ENCODE results near the gene BTNL8.
"Not testable (repeated sequence)": the region's sequence is repeated elsewhere in the genome, so short reads cannot be mapped to it uniquely, and the experiment has no call there.

Gene BTNL8

GRCh38 chr5:180885845-180886529 is 13.0 kb upstream of the BTNL8 start:
- not testable (repeated sequence) for DNase-seq

- DNase-seq = no peak
Observed at GRCh38 chr5:180889381-180889780, 9.6 kb upstream of the BTNL8 start.

DNA sequence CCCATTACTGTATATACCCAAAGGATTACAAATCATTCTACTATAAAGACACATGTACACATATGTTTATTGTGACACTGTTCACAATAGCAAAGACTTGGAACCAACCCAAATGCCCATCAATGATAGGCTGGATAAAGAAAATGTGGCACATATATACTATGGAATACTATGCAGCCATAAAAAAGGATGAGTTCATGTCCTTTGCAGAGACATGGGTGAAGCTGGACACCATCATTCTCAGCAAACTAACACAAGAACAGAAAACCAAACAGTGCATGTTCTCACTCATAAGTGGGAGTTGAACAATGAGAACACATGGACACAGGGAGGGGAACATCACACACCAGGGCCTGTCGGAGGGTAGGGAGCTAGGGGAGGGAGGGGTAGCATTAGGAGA is 3.6 kb upstream of the BTNL8 start:
- DNase-seq = not testable (repeated sequence)

GRCh38 chr5:180900178-180900577 is 1.2 kb downstream of the BTNL8 start:
- DNase-seq = no peak

GRCh38 chr5:180901319-180902009 is 2.5 kb downstream of the BTNL8 start:
- no peak for DNase-seq

DNA sequence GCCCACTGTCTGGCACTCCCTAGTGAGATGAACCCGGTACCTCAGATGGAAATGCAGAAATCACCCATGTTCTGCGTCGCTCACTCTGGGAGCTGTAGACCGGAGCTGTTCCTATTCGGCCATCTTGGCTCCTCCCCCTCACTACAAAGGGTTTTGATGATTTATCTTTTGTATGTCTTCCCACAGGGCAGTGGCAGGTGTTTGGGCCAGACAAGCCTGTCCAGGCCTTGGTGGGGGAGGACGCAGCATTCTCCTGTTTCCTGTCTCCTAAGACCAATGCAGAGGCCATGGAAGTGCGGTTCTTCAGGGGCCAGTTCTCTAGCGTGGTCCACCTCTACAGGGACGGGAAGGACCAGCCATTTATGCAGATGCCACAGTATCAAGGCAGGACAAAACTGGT is 9.4 kb downstream of the BTNL8 start:
- DNase-seq = no peak

- no peak for DNase-seq
Observed at GRCh38 chr5:180908998-180909731, 10.2 kb downstream of the BTNL8 start.

- DNase-seq = no peak
Observed at GRCh38 chr5:180909782-180910181, 10.8 kb downstream of the BTNL8 start.

DNA sequence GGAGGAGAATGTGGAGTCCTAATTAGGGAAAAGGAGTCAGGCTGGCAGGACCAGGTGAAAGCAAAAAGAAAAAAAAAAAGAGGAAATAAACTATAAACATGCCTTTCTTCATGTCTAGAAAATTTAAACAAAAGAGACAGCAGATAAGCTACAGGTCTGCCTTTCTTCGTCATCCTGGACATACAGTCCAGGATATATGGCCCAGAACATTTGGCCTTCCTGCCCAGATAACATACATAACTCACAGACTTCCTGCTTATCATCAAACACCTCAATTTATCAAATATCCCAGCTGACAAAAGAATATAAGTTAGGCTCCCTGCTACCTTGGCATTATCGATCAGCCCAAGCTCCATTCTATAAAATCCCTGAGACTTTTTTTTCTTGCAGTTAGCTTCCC is 11.2 kb downstream of the BTNL8 start:
- DNase-seq = no peak

DNA sequence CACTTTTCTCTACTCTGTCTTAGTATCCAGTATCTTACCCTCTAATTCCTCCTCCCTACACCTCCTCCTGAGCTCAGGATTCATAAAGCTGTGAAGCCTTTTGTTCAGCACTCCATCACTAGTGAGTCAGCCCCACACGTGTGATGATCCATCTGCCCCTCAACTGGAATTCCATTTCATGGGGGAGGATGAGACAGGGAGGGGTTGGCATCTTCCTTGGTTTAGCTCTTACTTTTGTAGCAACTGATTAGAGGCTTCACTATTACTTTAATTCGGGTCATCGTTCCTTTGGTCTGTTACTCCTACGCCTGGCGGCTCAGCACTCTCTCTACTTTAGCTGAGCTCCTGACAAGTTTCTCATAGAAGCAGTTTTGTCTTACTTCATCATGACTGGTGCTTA is 11.8 kb downstream of the BTNL8 start:
- no peak for DNase-seq

GRCh38 chr5:180914646-180915045 is 15.7 kb downstream of the BTNL8 start:
- no peak for DNase-seq

GRCh38 chr5:180915924-180916323 is 17.0 kb downstream of the BTNL8 start:
- DNase-seq = no peak

DNA sequence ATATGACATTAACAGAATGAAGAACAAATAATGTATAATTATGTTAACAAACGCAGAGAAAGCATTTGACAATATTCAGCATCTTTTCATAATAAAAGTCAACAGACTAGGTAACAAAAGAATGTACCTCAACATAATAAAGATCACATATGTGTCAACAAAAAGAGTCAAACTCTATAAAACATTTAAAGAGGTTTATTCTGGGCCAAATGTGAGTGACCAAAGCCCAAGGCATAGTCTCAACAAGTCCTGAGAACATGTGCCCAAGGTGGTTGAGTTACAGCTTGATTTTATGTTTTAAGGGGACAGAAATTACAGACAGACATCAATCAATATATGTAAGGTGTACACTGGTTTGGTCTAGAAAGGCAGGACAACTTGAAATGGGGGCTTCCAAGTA is 19.4 kb downstream of the BTNL8 start:
- DNase-seq = no peak

GRCh38 chr5:180920710-180921109 is 21.8 kb downstream of the BTNL8 start:
- no peak for DNase-seq

GRCh38 chr5:180922932-180923331 is 24.0 kb downstream of the BTNL8 start:
- DNase-seq = no peak

GRCh38 chr5:180932660-180933059 is 33.7 kb downstream of the BTNL8 start:
- DNase-seq = no peak

DNA sequence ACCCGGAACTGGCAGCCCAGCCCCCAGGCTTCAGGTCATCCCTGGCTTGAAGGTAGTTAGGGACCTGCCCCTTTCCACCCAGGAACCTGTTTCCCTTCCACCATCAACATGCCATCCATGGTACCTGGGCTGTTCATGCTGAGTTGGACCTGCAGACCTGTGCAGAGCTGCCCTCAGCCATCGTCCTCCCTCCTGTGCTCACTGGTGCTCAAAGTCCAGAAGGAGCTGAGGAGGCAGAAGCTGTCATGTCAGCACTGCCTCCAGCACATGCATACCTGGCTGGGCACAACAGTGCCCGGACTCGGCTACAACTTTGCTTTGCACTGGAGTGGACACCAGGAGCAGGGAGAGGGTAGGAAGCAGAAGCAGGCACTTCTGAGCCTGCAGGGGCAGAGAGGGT is 36.2 kb downstream of the BTNL8 start:
- DNase-seq = no peak

DNA sequence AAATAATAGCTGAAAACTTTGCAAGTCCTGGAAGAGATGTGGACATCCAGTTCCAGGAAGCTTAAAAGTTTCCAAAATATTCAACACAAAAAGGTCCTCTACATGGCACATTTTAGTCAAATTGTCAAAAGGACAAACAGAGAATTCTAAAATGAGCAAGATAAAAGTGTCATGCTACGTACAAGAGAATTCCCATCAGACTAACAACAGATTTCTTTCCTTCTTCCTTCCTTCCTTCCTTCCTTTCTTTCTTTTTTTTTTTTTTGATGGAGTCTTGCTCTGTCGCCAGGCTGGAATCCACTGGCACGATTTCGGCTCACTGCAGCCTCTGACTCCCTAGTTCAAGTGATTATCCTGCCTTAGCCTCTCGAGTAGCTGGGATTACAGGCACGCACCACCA is 39.3 kb downstream of the BTNL8 start:
- DNase-seq = no peak

DNA sequence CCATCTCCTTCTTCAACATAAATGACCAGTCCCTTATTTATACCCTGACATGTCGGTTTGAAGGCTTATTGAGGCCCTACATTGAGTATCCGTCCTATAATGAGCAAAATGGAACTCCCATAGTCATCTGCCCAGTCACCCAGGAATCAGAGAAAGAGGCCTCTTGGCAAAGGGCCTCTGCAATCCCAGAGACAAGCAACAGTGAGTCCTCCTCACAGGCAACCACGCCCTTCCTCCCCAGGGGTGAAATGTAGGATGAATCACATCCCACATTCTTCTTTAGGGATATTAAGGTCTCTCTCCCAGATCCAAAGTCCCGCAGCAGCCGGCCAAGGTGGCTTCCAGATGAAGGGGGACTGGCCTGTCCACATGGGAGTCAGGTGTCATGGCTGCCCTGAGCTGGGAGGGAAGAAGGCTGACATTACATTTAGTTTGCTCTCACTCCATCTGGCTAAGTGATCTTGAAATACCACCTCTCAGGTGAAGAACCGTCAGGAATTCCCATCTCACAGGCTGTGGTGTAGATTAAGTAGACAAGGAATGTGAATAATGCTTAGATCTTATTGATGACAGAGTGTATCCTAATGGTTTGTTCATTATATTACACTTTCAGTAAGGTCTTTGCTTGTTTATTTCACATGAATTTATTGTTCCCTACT is 51.5 kb downstream of the BTNL8 start:
- no peak for DNase-seq

DNA sequence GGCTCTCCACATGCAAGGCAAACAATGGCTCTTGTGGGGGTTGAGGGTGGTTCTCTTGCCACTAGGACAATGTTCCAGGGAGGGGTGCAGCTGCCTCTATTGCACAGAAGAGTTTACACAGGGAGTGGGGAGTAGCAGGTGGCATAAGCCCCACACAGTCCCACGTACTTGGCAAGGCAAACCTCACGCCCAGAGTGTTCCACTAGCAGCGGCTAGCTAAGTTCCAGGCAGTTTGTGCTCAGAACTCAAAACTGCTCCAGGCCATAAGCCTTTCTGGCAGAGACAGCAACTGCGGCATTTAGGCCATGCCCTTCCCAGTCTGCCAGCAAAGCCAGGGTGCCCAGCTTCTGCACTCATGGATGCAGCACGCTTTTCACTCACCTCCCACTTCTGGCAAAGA is 60.7 kb downstream of the BTNL8 start:
- DNase-seq = no peak

DNA sequence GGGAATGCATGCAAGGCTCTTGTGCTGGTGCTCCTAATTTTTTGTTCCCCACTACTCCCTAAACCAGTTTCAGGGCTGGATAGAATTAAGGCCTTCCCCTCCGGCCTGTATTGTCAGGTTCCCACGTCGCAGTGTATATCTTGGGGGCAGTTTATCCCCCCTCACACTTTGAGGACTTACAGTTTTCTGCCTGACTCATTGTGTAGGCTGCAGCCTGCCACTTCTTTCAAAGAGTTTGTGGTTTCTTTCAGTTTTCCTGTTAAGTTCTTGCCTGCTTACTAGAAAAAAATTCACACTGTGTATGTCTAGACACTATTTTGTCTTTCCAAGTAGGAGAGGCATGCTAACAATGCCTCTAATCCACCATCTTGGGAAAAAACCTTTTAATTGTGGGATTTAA is 61.2 kb downstream of the BTNL8 start:
- no peak for DNase-seq

DNA sequence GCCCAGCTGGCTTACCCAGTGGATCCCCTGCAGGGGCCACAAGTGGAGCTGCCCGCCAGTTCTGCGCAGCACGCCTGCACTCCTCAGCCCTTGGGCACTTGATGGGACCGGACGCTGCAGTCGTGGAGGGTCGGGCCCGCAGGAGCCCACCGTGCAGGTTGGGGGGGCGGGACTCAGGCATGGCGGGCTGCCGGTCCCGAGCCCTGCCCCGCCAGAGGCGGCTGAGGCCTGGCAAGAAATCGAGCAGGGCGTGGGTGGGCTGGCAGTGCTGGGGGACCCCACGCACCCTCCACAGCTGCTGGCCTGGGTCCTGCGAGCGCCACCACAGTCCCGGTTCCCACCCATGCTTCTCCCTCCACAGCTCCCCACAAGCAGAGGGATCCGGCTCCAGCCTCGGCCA is 70.4 kb downstream of the BTNL8 start:
- no peak for DNase-seq

- DNase-seq = no peak
Observed at GRCh38 chr5:180970336-180970735, 71.4 kb downstream of the BTNL8 start.

- DNase-seq = no peak
Observed at GRCh38 chr5:180970875-180971274, 71.9 kb downstream of the BTNL8 start.

Measured in eye (tissue), 1 donor.